ENCODE results near the gene RAB22A.
"Not testable (repeated sequence)": the region's sequence is repeated elsewhere in the genome, so short reads cannot be mapped to it uniquely, and the experiment has no call there.

RAB22A gene

DNA sequence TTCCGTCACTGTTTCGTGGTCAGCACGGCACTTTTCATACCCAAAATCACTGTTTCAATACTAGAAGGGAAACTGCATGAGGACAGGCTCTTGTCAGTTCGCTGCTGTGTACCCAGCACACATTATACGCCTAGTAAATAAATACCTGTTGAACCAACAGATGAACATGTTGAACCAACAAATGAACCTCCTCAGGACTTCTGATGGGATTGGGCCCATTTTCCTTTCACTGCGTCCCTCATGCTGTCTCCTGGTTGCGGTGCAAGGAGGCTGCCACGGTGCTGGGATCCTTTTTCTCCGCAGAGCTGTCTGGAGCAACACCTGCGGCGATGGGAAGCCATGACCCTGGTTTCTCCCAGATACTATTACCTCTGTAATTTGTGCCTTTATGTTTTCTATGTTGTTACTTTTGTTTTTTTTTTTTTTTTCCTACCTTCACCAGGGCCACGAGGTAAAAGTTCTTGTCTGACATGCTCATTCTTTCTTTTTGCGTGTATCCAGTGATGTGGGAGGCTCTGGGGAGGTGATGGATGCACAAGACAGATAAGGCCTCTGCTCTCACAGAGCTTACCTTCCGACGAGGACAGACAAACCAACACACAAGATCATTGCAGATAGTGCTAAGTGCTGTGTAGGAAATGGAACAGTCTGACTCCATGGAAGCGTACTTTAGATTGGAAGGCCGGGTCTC is 80.6 kb downstream of the RAB22A start:
- no peak for DNase-seq

GRCh38 chr20:58390659-58391035 is 81.1 kb downstream of the RAB22A start:
- no peak for DNase-seq

DNA sequence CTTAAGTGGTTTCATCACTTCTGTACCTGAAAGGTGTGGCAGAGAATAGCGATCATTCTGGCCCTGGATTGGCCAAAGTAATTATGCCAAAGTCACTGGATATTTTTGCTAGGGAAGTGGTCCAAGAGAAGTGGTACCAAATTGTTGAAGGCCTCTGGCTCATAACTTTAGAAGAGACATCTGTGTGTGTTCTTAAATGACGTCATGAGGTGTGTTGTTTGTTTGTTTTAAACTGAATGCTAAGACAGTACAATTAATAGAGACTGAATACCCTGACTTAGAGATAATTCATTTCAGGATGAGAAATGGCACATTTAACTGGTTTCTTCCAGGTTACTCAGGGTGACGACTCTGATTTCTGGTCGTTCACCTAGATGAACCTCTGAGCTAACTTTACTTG is 82.8 kb downstream of the RAB22A start:
- no peak for DNase-seq

- DNase-seq: no peak
These were observed 83.8 kb downstream of the RAB22A start for GRCh38 chr20:58393299-58393698.

- no peak for DNase-seq
These were observed 85.3 kb downstream of the RAB22A start for GRCh38 chr20:58394801-58395200.

DNA sequence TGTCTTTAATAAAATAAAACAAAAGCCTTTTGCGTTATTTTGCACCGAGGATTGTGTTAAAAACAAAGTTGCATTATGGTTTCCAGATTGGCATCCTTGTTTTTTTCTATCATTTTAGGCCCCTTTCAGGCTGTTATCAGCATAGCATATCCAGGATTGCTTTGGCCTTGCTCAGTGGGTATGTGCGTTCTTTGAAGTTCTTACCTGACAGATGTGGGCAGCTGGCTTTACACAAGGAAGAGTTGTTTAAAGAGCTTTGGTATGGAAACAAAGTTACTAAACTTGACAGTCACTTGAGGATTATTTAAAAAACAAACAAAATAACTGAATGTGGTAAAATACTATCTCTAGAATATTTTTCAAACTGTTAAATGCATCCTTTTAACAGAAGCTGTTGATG is 86.1 kb downstream of the RAB22A start:
- no peak for DNase-seq

DNA sequence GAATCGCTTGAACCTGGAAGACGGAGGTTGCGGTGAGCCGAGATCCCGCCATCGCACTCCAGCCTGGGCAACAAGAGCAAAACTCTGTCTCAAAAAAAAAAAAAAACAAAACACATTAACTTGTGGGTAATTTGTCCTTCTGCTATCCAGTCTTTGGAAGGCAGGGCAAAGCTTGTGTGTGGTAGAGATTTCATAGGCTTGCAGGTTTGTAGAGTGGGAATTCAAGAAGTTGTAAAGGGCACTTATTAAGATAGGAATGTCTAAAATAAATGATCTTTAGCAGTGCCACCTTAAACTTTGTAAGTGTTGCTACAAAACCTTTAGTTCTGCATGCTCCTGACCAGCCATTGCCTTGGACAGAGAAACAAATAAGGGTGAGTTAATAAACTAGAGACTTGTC is 87.9 kb downstream of the RAB22A start:
- no peak for DNase-seq

GRCh38 chr20:58398254-58398653 is 88.7 kb downstream of the RAB22A start:
- no peak for DNase-seq

DNA sequence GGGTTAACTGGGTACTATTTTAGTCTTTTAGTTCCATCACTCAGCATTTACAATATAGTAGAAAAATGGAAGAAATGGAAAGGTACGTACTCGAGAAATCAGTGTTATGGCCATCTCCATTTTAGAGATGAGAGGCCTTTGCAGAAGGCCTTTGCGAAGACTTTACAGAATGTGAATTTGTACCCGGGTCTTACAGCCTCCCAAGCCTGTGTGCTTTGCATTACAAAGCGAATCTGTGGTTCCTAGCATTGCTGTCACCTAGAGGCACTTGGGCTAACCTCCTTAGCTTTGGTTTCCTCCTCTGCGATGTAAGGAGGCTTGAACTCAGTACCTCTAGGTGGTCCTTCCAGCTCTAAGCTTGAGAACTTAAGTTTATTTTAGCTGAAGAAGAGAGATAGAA is 90.4 kb downstream of the RAB22A start:
- no peak for DNase-seq

GRCh38 chr20:58401162-58401561 is 91.6 kb downstream of the RAB22A start:
- DNase-seq: no peak

GRCh38 chr20:58402305-58402704 is 92.8 kb downstream of the RAB22A start:
- no peak for DNase-seq

DNA sequence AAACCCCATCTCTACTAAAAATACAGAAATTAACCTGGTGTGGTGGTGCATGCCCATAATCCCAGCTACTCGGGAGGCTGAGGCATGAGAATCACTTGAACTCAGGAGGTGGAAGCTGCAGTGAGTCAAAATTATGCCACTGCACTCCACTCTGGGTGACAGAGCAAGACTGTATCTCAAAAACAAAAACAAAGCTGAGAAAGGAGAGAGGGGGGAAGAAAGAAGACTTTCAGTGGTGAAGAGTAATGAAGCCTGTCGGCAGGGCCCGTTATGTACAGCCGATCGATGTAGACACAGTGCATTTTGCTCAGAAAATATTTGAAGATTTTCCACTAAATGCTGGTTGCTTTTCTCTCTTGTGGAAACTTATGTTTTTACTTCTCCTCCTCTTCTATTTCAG is 93.3 kb downstream of the RAB22A start:
- DNase-seq: no peak

- DNase-seq: no peak
These were observed 93.8 kb downstream of the RAB22A start for GRCh38 chr20:58403272-58403671.

DNA sequence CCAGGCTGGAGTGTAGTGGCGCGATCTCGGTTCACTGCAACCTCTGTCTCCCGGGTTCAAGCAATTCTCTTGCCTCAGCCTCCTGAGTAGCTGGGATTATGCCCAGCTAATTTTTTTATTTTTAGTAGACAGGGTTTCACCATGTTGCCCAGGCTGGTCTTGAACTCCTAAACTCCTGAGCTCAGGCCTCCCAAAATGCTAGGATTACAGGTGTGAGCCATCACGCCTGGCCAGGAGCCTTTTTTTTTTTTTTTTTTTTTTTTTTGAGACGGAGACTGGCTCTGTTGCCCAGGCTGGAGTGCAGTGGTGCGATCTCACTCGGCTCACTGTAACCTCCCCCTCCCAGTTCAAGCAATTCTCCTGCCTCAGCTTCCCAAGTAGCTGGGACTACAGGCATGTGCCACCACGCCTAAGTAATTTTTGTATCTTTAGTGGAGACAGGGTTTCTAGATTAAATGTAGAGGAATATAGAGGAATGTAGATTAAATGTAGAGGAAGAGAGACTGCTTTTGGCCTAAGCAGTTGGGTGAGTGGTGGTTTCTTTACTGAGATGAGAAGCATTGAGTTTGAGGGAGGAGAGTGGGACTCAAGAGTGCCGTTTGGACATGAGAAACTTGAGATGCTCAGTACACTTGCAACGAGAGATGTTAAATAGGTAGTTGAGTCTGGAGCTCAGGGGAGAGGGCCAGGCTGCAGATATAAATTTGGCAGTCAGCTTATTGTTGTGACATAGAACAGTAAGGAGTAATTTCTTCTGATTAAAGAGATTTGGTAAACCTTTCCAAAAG is 96.2 kb downstream of the RAB22A start:
- DNase-seq: no peak

DNA sequence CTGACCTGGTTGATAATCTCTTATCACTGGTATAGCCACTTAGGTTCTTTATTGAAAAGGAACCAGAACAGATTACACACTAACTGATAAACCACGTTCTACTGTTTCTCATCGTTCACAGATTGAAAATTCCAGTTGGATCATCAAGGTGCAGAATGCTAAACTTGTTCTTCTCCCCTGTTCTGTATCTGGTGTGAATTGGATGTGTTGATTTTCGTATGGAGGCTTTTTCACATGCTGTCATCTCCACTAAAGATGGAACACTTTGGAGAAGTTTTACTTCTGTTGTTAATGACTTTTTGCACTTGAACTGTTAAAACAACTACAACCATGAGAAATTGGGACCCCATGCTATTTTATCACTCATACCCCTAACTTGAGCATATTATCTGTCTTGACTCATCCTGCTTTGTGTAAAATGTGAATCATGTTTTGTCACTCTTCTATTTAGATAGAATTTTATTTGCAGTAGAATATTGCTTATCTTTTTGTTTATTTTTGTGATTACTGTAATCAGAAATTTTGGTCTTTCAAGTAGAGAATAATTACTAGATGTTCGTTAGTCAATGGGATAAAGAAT is 97.0 kb downstream of the RAB22A start:
- DNase-seq: no peak

DNA sequence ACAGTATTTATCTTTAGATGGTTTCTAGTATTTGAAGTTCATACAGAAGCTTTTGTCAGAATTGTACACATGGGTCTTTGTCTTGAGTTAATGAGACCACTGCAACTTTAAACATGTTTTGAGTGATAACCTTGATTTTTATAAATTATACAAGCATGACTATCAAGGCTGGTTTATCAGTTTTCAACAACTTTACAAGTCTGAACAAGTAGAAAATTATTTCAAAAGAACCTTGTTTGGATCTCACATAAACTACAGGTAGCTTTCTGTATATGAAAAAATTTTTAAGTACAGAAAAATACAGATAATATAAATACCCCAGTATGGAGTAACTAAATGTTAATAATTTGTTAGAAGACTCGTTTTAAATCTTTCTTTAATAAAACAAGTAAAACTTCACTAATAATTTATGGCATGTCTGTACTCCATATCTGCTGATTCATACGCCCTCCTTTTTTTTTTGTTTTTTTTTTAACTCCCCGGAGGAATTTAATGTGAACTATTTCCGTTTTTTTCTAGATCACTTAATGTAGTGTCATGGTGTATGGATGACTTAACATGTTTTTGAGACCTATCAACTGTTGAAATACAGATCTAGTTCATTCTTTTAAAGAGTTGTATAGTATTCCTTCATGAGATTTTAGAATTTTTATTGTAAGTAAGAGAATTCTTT is 97.8 kb downstream of the RAB22A start:
- DNase-seq: no peak

- DNase-seq: peak; percentile 76
These were observed 98.5 kb downstream of the RAB22A start for GRCh38 chr20:58407966-58408557.

DNA sequence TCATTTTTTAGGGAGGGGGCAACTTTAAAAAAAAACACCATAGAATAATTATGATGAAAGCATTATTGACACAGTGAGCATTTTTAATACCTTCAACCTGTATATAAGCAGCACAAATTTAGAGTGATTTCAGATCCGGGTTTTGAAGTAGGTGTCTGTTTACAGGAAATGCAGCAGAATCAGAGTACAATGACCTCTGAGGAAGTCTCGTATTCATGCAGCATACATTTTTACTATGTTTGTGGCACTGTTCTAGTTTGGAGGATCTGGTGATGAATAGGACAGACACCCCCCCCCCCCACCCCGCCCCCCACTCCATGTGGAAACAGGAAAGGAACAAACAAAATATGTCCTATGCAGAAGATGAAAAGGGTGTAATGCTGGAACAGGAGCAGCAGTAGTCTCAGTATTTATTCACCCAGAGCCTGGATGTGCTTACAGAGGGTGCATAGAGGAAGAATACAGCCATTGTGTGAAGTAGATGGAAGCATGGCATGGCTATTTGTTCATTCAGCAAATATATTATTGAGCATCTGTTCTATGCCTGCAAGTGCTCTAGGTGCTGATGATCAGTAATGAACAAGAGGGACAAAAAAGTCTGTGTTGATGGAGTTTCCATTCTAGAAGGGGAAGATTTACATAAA is 99.2 kb downstream of the RAB22A start:
- DNase-seq: peak; percentile 46

GRCh38 chr20:58414216-58414615 is 104.7 kb downstream of the RAB22A start:
- not testable (repeated sequence) for DNase-seq

GRCh38 chr20:58414786-58415185 is 105.3 kb downstream of the RAB22A start:
- not testable (repeated sequence) for DNase-seq

DNA sequence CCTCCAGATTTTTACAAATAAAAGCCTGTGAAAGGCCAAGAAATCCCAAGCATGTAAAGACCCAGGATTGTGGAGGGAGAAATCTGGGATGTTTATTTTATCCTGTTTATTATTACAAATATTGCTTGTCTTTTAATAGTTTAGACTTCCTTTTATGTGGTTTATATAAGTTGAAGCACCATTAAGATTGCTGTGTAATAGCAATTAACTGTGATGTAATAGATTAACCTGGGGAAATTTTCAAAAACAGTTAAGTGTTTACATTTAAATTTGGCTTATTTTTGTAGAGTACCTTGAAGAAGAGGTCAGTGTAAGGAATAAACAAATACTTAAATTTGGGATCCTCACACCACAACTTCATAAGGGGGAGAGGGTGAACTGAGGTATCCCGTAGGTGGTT is 106.5 kb downstream of the RAB22A start:
- DNase-seq: no peak

DNA sequence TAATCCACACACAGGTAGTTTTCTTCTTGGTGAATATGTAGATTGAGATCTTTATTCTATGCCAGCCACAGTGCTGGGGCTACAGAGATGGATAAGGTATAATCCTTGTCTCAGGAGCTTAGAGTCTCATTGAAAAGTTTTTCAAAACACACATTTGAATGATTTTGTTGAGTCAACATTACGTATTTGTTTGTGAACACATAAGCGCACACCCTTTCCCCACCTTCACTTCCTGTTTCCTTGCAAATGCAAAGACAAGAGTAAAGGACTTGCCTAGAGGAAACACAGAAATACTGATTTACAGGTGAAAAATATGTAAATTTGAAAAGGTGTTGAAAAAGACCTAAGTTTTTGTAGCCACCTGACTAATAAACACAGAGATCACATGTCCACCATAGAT is 107.3 kb downstream of the RAB22A start:
- DNase-seq: no peak
